Heart left ventricle (tissue), 16 donors: ENCODE data around the gene ZMIZ2. TPM values are rescaled to one million over a fixed set of nuclear protein-coding genes. Genes with fewer than 3 reads are reported as not detected.

Experiments used
- ATAC-seq, 4 donors: fragments of 200-7000 bp; cut with Tn5 transposase; one replicate each; pipeline ENCODE4 v1.9.1; 2020 to 2022; ENCODE audit warnings: moderate library complexity in 4 of 4, mild to moderate bottlenecking in 3 of 4, moderate number of reproducible peaks in 1 of 4
- DNase-seq, 5 donors: peaks; one replicate each; pipeline ENCODE4 v3.0.0-alpha.2; 2020
- H3K27ac ChIP-seq, 12 donors: fragments of 200-600 bp; sonication (generic) in 4 of 12; one replicate each; pipeline versions ENCODE4 v1.5.0 to v1.8.0; 2016 to 2022; ENCODE audit warnings: mild to moderate bottlenecking in 2 of 12
- H3K27me3 ChIP-seq, 9 donors: fragments of 200-600 bp; sonication (generic) in 2 of 9; one replicate each; pipeline versions ENCODE4 v1.5.1 to v1.8.0; 2016 to 2022; ENCODE audit warnings: mild to moderate bottlenecking in 3 of 9
- H3K36me3 ChIP-seq, 9 donors: fragments of 200-600 bp; sonication (generic) in 2 of 9; one replicate each; pipeline versions ENCODE4 v1.5.0 to v1.8.0; 2018 to 2022; ENCODE audit warnings: mild to moderate bottlenecking in 2 of 9
- H3K4me1 ChIP-seq, 12 donors: fragments of 200-600 bp; sonication (generic) in 4 of 12; one replicate each; pipeline versions ENCODE4 v1.5.0 to v1.8.0; 2016 to 2022; ENCODE audit warnings: mild to moderate bottlenecking in 3 of 12
- H3K4me3 ChIP-seq, 12 donors: fragments of 200-600 bp; sonication (generic) in 4 of 12; one replicate each; pipeline versions ENCODE4 v1.5.0 to v1.8.0; 2017 to 2022; ENCODE audit warnings: mild to moderate bottlenecking in 9 of 12, moderate library complexity in 4 of 12
- H3K9me3 ChIP-seq, 12 donors: fragments of 200-600 bp; sonication (generic) in 4 of 12; one replicate each; pipeline versions ENCODE4 v1.5.0 to v1.8.0; 2016 to 2022; ENCODE audit warnings: mild to moderate bottlenecking in 1 of 12
- CTCF ChIP-seq, 12 donors: fragments of 200-600 bp; sonication (generic) in 4 of 12; IDR thresholded peaks; one replicate each; pipeline versions ENCODE4 v1.5.0 to v1.8.0; 2018 to 2022; ENCODE audit warnings: antibody characterized with exemption in 12 of 12, mild to moderate bottlenecking in 5 of 12
- POLR2A ChIP-seq, 2 donors: fragments of 450-650 bp; IDR thresholded peaks; one replicate each; pipeline ENCODE4 v1.6.1; 2017; ENCODE audit warnings: antibody characterized with exemption in 2 of 2, mild to moderate bottlenecking in 2 of 2, moderate library complexity in 2 of 2
- WGBS, 4 donors: extraction: QIAGEN DNeasy Blood & Tissue Kit in 2 of 4; methylation state at CpG; one replicate each; pipeline versions ENCODE4 v1.1.5 to v1.1.7; 2013 to 2018; 5-methylcytosine and 5-hydroxymethylcytosine counted together
- intact Hi-C, 10 donors: fragments of 100-400 bp; cut with DNase I; formaldehyde crosslinking; loops; one replicate each; pipeline versions ENCODE4 v1.11.1 to v1.14.2; 2022
- polyA plus RNA-seq, 2 donors: library from polyadenylated mRNA; stranded (reverse); fragments of 200-250 nt; gene quantifications; one replicate each; pipeline ENCODE4 v1.2.3, GENCODE V29; 2013
- total RNA-seq, 9 donors: library from RNA; depleted of rRNA in 2 of 9; stranded (reverse); fragments of >200 nt in 2 of 9; fragmentation: NEBNext Ultra II Directional in 3 of 9; extraction: Animal tissue kit (Norgen Biotek cat#: 25700) in 3 of 9; gene quantifications; one replicate each; pipeline versions ENCODE4 v1.1.0 to v1.2.4, GENCODE V29; 2016 to 2023
- donor health status: ischemic (EF 13 %, LVEDD 7.1; RV severe dilation, severe dysfunction).
- donor health status: healthy with polysubstance abuse.
- donor health status: DM: no; HTN: yes; CAD: no.
- donor health status: DM: no; HTN: no; CAD: no.
- donor health status: ischemic (EF 25% LVEDD 6.9; RV normal size, moderate dysfunction).
- donor health status: ischemic (EF 25% LVEDD 5.7; RV mildly dilated, moderate dysfunction).
- donor health status: healthy.
- donor health status: DM: yes; HTN: yes; CAD: no.
- donor health status: ischemic (EF 35%, LVEDD 5.7; RV mildly dilated, moderate dysfunction).
- donor health status: nonischemic (EF 11% LVEDD 7.7; RV severe dilation, severe dysfunction).
- donor health status: DM: yes; HTN: yes; CAD: no.
- donor health status: PGD.
- donor health status: ischemic (EF 29% LVEDD 5.4; RV normal size, mild dysfunction).
- donor health status: nonischemic (EF 23%, LVEDD 6.1; RV moderate dilation, normal function).

Gene ZMIZ2
- total and polyA plus RNA-seq, 11 donors = 18.5 to 71.5 (median 45.7) TPM

GRCh38 chr7:44791278-44792219 is 42.9 kb downstream of the ZMIZ2 start:
- no peak overlapping the region for H3K27ac ChIP-seq
- ATAC-seq (no peak), DNase-seq (no peak)
- H3K4me1 ChIP-seq = peaks cover 0 to 9% (median 4%) of the 10 kb centered on the region in 12 donors
- TF ChIP-seq CTCF (IDR thresholded peaks at IDR 0.05) (no peak), POLR2A (IDR thresholded peaks at IDR 0.05) (no peak)
- intact Hi-C loops = loop anchor here in 2 of 10 donors (5.0 kb wide), 1 partner anchor 39 kb away; no protein-coding TSS in a partner anchor
- H3K36me3 ChIP-seq = no peaks in the 10 kb centered on the region
- H3K4me3 ChIP-seq = no peak overlapping the region
- no peaks in the 10 kb centered on the region for H3K9me3 ChIP-seq
- WGBS, 4 donors = 85 to 89% (median 88%) methylated on average over 8 of the region's 8 CpGs
- H3K27me3 ChIP-seq = no peaks in the 10 kb centered on the region

GRCh38 chr7:44793919-44794318 is 45.3 kb downstream of the ZMIZ2 start:
- H3K27ac ChIP-seq = no peak overlapping the region
- no peak for ATAC-seq
- intact Hi-C loops = loop anchor here in 2 of 10 donors (5.0 kb wide), 1 partner anchor 42 kb away; no protein-coding TSS in a partner anchor

GRCh38 chr7:44794331-44794730 is 45.7 kb downstream of the ZMIZ2 start:
- ATAC-seq = no peak
- peaks cover 0 to 12% (median 7%) of the 10 kb centered on the region in 9 donors for H3K36me3 ChIP-seq
- H3K27me3 ChIP-seq = no peaks in the 10 kb centered on the region
- H3K27ac ChIP-seq = no peak overlapping the region
- 54 to 64% (median 58%) methylated on average over 3 of the region's 3 CpGs for WGBS, 4 donors
- no peak for DNase-seq
- TF ChIP-seq POLR2A (IDR thresholded peaks at IDR 0.05) = no peak
- TF ChIP-seq CTCF (IDR thresholded peaks at IDR 0.05) = no peak
- no peak overlapping the region for H3K4me3 ChIP-seq
- H3K9me3 ChIP-seq = no peaks in the 10 kb centered on the region
- peaks cover 7 to 28% (median 19%) of the 10 kb centered on the region in 12 donors for H3K4me1 ChIP-seq
- intact Hi-C loops = loop anchor here in 2 of 10 donors (5.0 kb wide), 1 partner anchor 42 kb away; no protein-coding TSS in a partner anchor

More at GRCh38 chr7:44793919-44794318, 45.3 kb downstream of the ZMIZ2 start:
- Histone ChIP-seq H3K27me3 (no peaks in the 10 kb centered on the region), H3K4me3 (no peak overlapping the region), H3K36me3 (peaks cover 0 to 8% (median 3%) of the 10 kb centered on the region in 9 donors), H3K9me3 (no peaks in the 10 kb centered on the region), H3K4me1 (peaks cover 7 to 24% (median 16%) of the 10 kb centered on the region in 12 donors)
- DNase-seq = no peak
- 75 to 83% (median 81%) methylated on average over 5 of the region's 5 CpGs for WGBS, 4 donors
- TF ChIP-seq POLR2A (IDR thresholded peaks at IDR 0.05) = no peak
- no peak for TF ChIP-seq CTCF (IDR thresholded peaks at IDR 0.05)

- Histone ChIP-seq H3K4me1 (peaks cover 7 to 35% (median 23%) of the 10 kb centered on the region in 12 donors), H3K9me3 (no peaks in the 10 kb centered on the region), H3K4me3 (peak overlapping the region; percentile 60 to 97 (median 80)), H3K27ac (peak overlapping the region; percentile 36 to 100 (median 98)), H3K27me3 (no peaks in the 10 kb centered on the region), H3K36me3 (peaks cover 3 to 30% (median 25%) of the 10 kb centered on the region in 9 donors)
- 0 to 1% (median 1%) methylated on average over 12 to 59 of the region's 59 CpGs for WGBS, 4 donors
- intact Hi-C loops = loop anchor here in 9 of 10 donors (2.0 to 5.0 kb wide), 7 partner anchors 46 to 189 kb away; partner anchors contain the start of genes ZMIZ2 (in 6 of the 9), H2AZ2 (in 3 of the 9) and OGDH (in 2 of the 9)
- DNase-seq (no peak), ATAC-seq (peak in 2 of 4 donors; percentile 7 to 18)
- TF ChIP-seq POLR2A (IDR thresholded peaks at IDR 0.05) = no peak
- TF ChIP-seq CTCF (IDR thresholded peaks at IDR 0.05) = no peak
These were observed 47.4 kb downstream of the ZMIZ2 start for GRCh38 chr7:44796034-44796503.
